B cell (primary cell): ENCODE results near the gene CFB. TPM values are rescaled to one million over a fixed set of nuclear protein-coding genes. Genes with fewer than 3 reads are reported as not detected.

Experiments used
- ATAC-seq: fragments of 200-7000 bp; cut with Tn5 transposase; one replicate; pipeline ENCODE4 v1.10.0; 2021; ENCODE audit warnings: low read depth, mild to moderate bottlenecking, moderate number of reproducible peaks, moderate library complexity
- CTCF ChIA-PET: fragments of 350-600 bp; sonication (Branson Sonifier 250); formaldehyde crosslinking; loops from one replicate; lab custom pipeline; 2021; ENCODE audit warnings: antibody characterized with exemption, inconsistent platforms; lab: Charles Lee
- POLR2A ChIA-PET: fragments of 350-600 bp; sonication (Branson Sonifier 250); formaldehyde crosslinking; loops from one replicate; lab custom pipeline; 2021; ENCODE audit warnings: antibody characterized with exemption; lab: Charles Lee
- DNase-seq: peaks from one replicate; pipeline ENCODE4 v3.0.0; 2013
- H2AFZ ChIP-seq: 2 replicates; pipeline ENCODE4 v1.6.1; 2012; ENCODE audit warnings: mild to moderate bottlenecking, low read depth, low read length; ENCODE audit not compliant: insufficient read depth, poor library complexity, severe bottlenecking
- H3K27ac ChIP-seq, 2 donors: 1 replicate in 1 of 2; 2 replicates in 1 of 2; pipeline ENCODE4 v1.5.1; 2012 to 2013; ENCODE audit warnings: low read length in 2 of 2, mild to moderate bottlenecking in 2 of 2, moderate library complexity in 1 of 2
- H3K27me3 ChIP-seq, 4 experiments: fragments of 200-600 bp in 1 of 4; sonication (generic) in 1 of 4; replicated peaks in 1 of 4; 1 replicate in 2 of 4; 2 replicates in 2 of 4; pipeline versions ENCODE4 v1.6.1 to v1.7.0; 2013 to 2016; ENCODE audit warnings: low read length in 3 of 4, mild to moderate bottlenecking in 2 of 4, mixed read lengths in 1 of 4, moderate library complexity in 1 of 4; ENCODE audit not compliant: insufficient read depth in 4 of 4, control insufficient read depth in 3 of 4; ENCODE audit errors: control extremely low read depth in 1 of 4
- H3K36me3 ChIP-seq, 2 experiments: replicated peaks in 1 of 2; 1 replicate in 1 of 2; 2 replicates in 1 of 2; pipeline versions ENCODE4 v1.6.1 to v1.7.1; 2013; ENCODE audit warnings: low read length in 1 of 2; ENCODE audit not compliant: insufficient read depth in 2 of 2, control insufficient read depth in 1 of 2; ENCODE audit errors: control extremely low read depth in 1 of 2, extremely low read depth in 1 of 2
- H3K4me1 ChIP-seq, 2 donors: fragments of 200-600 bp in 1 of 2; sonication (generic) in 1 of 2; 1 replicate in 1 of 2; 2 replicates in 1 of 2; pipeline versions ENCODE4 v1.5.1 to v1.6.1; 2013 to 2017; ENCODE audit warnings: low read length in 2 of 2; ENCODE audit not compliant: control insufficient read depth in 2 of 2, insufficient read depth in 2 of 2
- H3K4me2 ChIP-seq: replicated peaks from 2 replicates; pipeline ENCODE3; 2012; ENCODE audit warnings: mild to moderate bottlenecking, low read depth, low read length; ENCODE audit not compliant: poor library complexity, severe bottlenecking
- H3K4me3 ChIP-seq, 5 experiments: fragments of 200-600 bp in 1 of 5; sonication (generic) in 1 of 5; 1 replicate in 3 of 5; 2 replicates in 2 of 5; pipeline versions ENCODE4 v1.5.1 to v1.7.0; 2011 to 2016; ENCODE audit warnings: low read length in 4 of 5, mild to moderate bottlenecking in 4 of 5, low read depth in 2 of 5, control low read depth in 1 of 5, moderate library complexity in 1 of 5; ENCODE audit not compliant: insufficient read depth in 1 of 5; ENCODE audit errors: control extremely low read depth in 1 of 5, extremely low read depth in 1 of 5
- H3K79me2 ChIP-seq: fragments of 200-600 bp; sonication (generic); one replicate; pipeline ENCODE4 v1.6.0; 2016; ENCODE audit warnings: low read length; ENCODE audit not compliant: control insufficient read depth, insufficient read depth
- H3K9ac ChIP-seq: fragments of 200-600 bp; sonication (generic); 2 replicates; pipeline ENCODE4 v1.6.1; 2017; ENCODE audit warnings: mild to moderate bottlenecking, low read length, moderate library complexity
- H3K9me3 ChIP-seq, 3 donors: one replicate each; pipeline versions ENCODE4 v1.6.1 to v1.7.1; 2013; ENCODE audit warnings: low read length in 2 of 3; ENCODE audit not compliant: control insufficient read depth in 2 of 3, insufficient read depth in 1 of 3; ENCODE audit errors: control extremely low read depth in 1 of 3
- H4K20me1 ChIP-seq: 2 replicates; pipeline ENCODE4 v1.6.0; 2012; ENCODE audit warnings: mild to moderate bottlenecking, low read length; ENCODE audit not compliant: insufficient read depth, control insufficient read depth, poor library complexity, severe bottlenecking
- H3K27ac Mint-ChIP-seq: one replicate; pipeline ENCODE4 v1.8.0; 2021; ENCODE audit warnings: mixed read lengths
- H3K27me3 Mint-ChIP-seq: one replicate; pipeline ENCODE4 v1.8.0; 2021; ENCODE audit warnings: mixed read lengths
- H3K4me1 Mint-ChIP-seq: one replicate; pipeline ENCODE4 v1.8.0; 2021; ENCODE audit warnings: mixed read lengths
- H3K4me3 Mint-ChIP-seq: one replicate; pipeline ENCODE4 v1.8.0; 2021; ENCODE audit warnings: mixed read lengths
- H3K9me3 Mint-ChIP-seq: one replicate; pipeline ENCODE4 v1.8.0; 2022; ENCODE audit warnings: mixed read lengths; ENCODE audit not compliant: insufficient read depth
- EZH2 ChIP-seq: IDR thresholded peaks from 2 replicates; pipeline ENCODE4 v1.6.1; 2012; ENCODE audit warnings: borderline replicate concordance, low read depth, mild to moderate bottlenecking, moderate library complexity, low read length; ENCODE audit not compliant: insufficient read depth, poor library complexity, severe bottlenecking
- WGBS: methylation state at CpG from one replicate; pipeline ENCODE4 v1.1.5; 2013; ENCODE audit warnings: missing lambda C conversion rate; ENCODE audit not compliant: insufficient coverage; 5-methylcytosine and 5-hydroxymethylcytosine counted together
- intact Hi-C: fragments of 100-400 bp; cut with micrococcal nuclease; formaldehyde crosslinking; loops from one replicate; pipeline ENCODE4 v1.10.0; 2022
- polyA plus RNA-seq: library from polyadenylated mRNA; depleted of rRNA; stranded (reverse); fragments of >200 nt; gene quantifications from 2 replicates; pipeline ENCODE4 v1.2.3, GENCODE V29; 2012
- total RNA-seq, 2 donors: library from RNA; stranded (reverse); fragments of 120-200 nt in 1 of 2; gene quantifications; 1 replicate in 1 of 2; 2 replicates in 1 of 2; pipeline versions ENCODE4 v1.2.3 to v1.2.4, GENCODE V29; 2013 to 2022
- TF ChIP-seq, protein P1 (sequence below): fragments of 200-600 bp; IDR thresholded peaks from one replicate; pipeline ENCODE4 v1.8.0; 2022; ENCODE audit warnings: antibody characterized with exemption, mild to moderate bottlenecking

Gene CFB
- total and polyA plus RNA-seq, 2 donors (not counting 1 experiment from before 2014, with no cell fraction given), result not detected

DNA sequence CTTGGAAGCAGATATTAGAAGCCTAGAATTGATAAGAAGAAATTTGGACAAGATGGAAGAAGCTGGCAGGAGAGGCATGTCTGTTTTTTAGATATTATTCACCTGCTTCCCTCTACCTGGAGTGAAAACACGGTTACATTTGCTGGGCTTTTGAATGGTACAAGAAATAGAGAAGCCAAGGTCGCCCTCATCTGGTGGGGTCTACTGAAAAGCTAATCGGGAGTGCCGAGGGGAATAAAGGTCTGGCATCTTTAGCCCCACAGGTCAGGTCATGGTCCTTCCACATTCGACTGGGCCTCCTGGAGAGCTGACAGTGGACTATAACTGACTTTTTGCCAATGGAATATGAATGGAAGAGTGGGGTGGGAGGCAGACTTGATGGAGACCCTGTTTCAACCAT lies 23.0 kb upstream of the CFB start:
- H3K4me2 ChIP-seq, result no peak overlapping the region
- TF ChIP-seq, protein P1, sequence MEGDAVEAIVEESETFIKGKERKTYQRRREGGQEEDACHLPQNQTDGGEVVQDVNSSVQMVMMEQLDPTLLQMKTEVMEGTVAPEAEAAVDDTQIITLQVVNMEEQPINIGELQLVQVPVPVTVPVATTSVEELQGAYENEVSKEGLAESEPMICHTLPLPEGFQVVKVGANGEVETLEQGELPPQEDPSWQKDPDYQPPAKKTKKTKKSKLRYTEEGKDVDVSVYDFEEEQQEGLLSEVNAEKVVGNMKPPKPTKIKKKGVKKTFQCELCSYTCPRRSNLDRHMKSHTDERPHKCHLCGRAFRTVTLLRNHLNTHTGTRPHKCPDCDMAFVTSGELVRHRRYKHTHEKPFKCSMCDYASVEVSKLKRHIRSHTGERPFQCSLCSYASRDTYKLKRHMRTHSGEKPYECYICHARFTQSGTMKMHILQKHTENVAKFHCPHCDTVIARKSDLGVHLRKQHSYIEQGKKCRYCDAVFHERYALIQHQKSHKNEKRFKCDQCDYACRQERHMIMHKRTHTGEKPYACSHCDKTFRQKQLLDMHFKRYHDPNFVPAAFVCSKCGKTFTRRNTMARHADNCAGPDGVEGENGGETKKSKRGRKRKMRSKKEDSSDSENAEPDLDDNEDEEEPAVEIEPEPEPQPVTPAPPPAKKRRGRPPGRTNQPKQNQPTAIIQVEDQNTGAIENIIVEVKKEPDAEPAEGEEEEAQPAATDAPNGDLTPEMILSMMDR, result no peak
- TF ChIP-seq EZH2, result no peak
- H3K9me3 ChIP-seq, result no peaks in the 10 kb centered on the region
- DNase-seq (peak; percentile 40), ATAC-seq (no peak)
- intact Hi-C loops, result no loop called here
- POLR2A ChIA-PET, result interaction anchor here (0.6 kb wide), 1 partner anchor 44 kb away, joined by 3 read pairs; the partner anchor contains the start of gene SLC44A4
- no peak overlapping the region for H3K27ac ChIP-seq
- Mint-ChIP-seq H3K4me1 (no peaks in the 10 kb centered on the region), H3K27ac (no peak overlapping the region), H3K9me3 (no peaks in the 10 kb centered on the region), H3K27me3 (peaks cover 3% of the 10 kb centered on the region), H3K4me3 (no peak overlapping the region)
- H4K20me1 ChIP-seq, result no peaks in the 10 kb centered on the region
- no peak overlapping the region for H3K9ac ChIP-seq
- H3K36me3 ChIP-seq, result no peaks in the 10 kb centered on the region
- H2AFZ ChIP-seq, result no peak overlapping the region
- H3K4me3 ChIP-seq, result no peak overlapping the region
- CTCF ChIA-PET, result interaction anchor here (0.7 to 1.3 kb wide), 4 partner anchors 84 to 211 kb away, joined by 3 to 4 read pairs (median 3); no protein-coding TSS in a partner anchor
- peaks cover 0 to 4% (median 0%) of the 10 kb centered on the region in 4 experiments for H3K27me3 ChIP-seq
- no peaks in the 10 kb centered on the region for H3K79me2 ChIP-seq
- WGBS, result 16% methylated on average over 5 of the region's 5 CpGs
- H3K4me1 ChIP-seq, result no peaks in the 10 kb centered on the region

- Histone ChIP-seq H3K36me3 (no peaks in the 10 kb centered on the region), H3K4me2 (no peak within 1 kb of the TSS), H3K4me1 (no peaks in the 10 kb centered on the region), H3K27me3 (peaks cover 0 to 8% (median 0%) of the 10 kb centered on the region in 4 experiments), H3K79me2 (no peaks in the 10 kb centered on the region), H4K20me1 (no peaks in the 10 kb centered on the region), H3K4me3 (no peak within 1 kb of the TSS), H3K9ac (no peak within 1 kb of the TSS), H3K9me3 (peaks cover 0 to 3% (median 0%) of the 10 kb centered on the region in 3 donors), H3K27ac (no peak within 1 kb of the TSS), H2AFZ (no peak within 1 kb of the TSS)
- Mint-ChIP-seq H3K9me3 (no peaks in the 10 kb centered on the region), H3K27ac (no peak within 1 kb of the TSS), H3K27me3 (peaks cover 7% of the 10 kb centered on the region), H3K4me3 (no peak within 1 kb of the TSS), H3K4me1 (no peaks in the 10 kb centered on the region)
- 92% methylated on average over 4 of the region's 11 CpGs for WGBS
- ChIA-PET POLR2A (no interaction called here), CTCF (no interaction called here)
- no peak for ATAC-seq
- TF ChIP-seq, protein P1, result no peak
- no peak for TF ChIP-seq EZH2
- no peak for DNase-seq
- intact Hi-C loops, result no loop called here
Observed at GRCh38 chr6:31927242-31927862, 18.5 kb upstream of the CFB start, which contains the start of gene C2. Gene C2, plus strand, starts transcription at chr6:31927717. Its CDS starts 36 bp downstream, at chr6:31927753.
